ENCODE measurements around the gene SEMA5A. TPM values are rescaled to one million over a fixed set of nuclear protein-coding genes. Genes with fewer than 3 reads are reported as not detected.

SEMA5A gene
- total and polyA plus RNA-seq, 2 of the 8 experiments (the other 6 are each of a cell fraction or from before 2014, with no cell fraction given) = 5.3 to 8.9 TPM

- Histone ChIP-seq H3K4me3 (ENCODE audit: extremely low read depth in 1 of 4, insufficient read depth in 2 of 4, low read depth in 3 of 4, low read length in 4 of 4) (no peak overlapping the region), H3K79me2 (ENCODE audit: control insufficient read depth in 1 of 2, insufficient read depth in 2 of 2, low read length in 2 of 2) (no peaks in the 10 kb centered on the region), H2BK5ac (ENCODE audit: low read depth, low read length) (no peak overlapping the region), H3K9ac (replicated peaks in 1 of 4; ENCODE audit: extremely low read depth in 1 of 4, low read depth in 3 of 4, low read length in 3 of 4) (no peak overlapping the region), H2BK15ac (ENCODE audit: low read length) (no peak overlapping the region), H3K79me1 (ENCODE audit: low read depth, low read length) (no peaks in the 10 kb centered on the region), H3K18ac (ENCODE audit: extremely low read depth, low read length) (no peak overlapping the region), H3K56ac (replicated peaks; ENCODE audit: insufficient read length, low read depth, low read length) (no peak overlapping the region), H3K23ac (ENCODE audit: insufficient read length) (no peak overlapping the region), H4K8ac (ENCODE audit: extremely low read depth, insufficient read depth, low read length) (no peak overlapping the region), H2AFZ (ENCODE audit: low read length) (no peak overlapping the region), H4K91ac (replicated peaks; ENCODE audit: insufficient read length, low read length) (no peak overlapping the region), H2BK12ac (ENCODE audit: low read depth, low read length) (no peak overlapping the region), H4K5ac (ENCODE audit: insufficient read length, low read depth, low read length) (no peak overlapping the region), H3K36me3 (ENCODE audit: control insufficient read depth in 2 of 4, insufficient read depth in 4 of 4, low read length in 3 of 4) (no peaks in the 10 kb centered on the region), H3K4me1 (replicated peaks in 1 of 4; ENCODE audit: control insufficient read depth in 3 of 4, insufficient read depth in 4 of 4, low read length in 3 of 4) (0 out of 7 replicates have a peak, but pooled peaks cover 0 to 2% (median 0%) of the 10 kb centered on the region in 4 experiments), H3K9me3 (ENCODE audit: insufficient read depth in 2 of 2, low read depth in 1 of 2, low read length in 1 of 2) (no peaks in the 10 kb centered on the region), H4K20me1 (replicated peaks in 1 of 2; ENCODE audit: control insufficient read depth in 1 of 2, insufficient read depth in 2 of 2, low read length in 2 of 2) (peaks cover 0 to 2% of the 10 kb centered on the region in 2 experiments), H3K27ac (ENCODE audit: low read depth, low read length) (no peak overlapping the region), H2BK20ac (ENCODE audit: low read length) (no peak overlapping the region), H3K14ac (ENCODE audit: insufficient read length) (no peak overlapping the region), H3K4me2 (ENCODE audit: insufficient read depth in 1 of 2, low read depth in 2 of 2, low read length in 2 of 2) (no peak overlapping the region), H2AK5ac (ENCODE audit: low read depth, low read length) (no peak overlapping the region), H3K23me2 (ENCODE audit: low read depth, low read length) (no peaks in the 10 kb centered on the region), H3K27me3 (replicated peaks in 1 of 4; ENCODE audit: control insufficient read depth in 3 of 4, extremely low read depth in 1 of 4, insufficient read depth in 3 of 4, low read length in 3 of 4) (no peaks in the 10 kb centered on the region), H2BK120ac (replicated peaks; ENCODE audit: low read depth, low read length) (no peak overlapping the region), H3K4ac (replicated peaks; ENCODE audit: insufficient read length, low read depth, low read length) (no peak overlapping the region)
- no peak for FAIRE-seq
- DNase-seq (ENCODE audit: low read depth in 1 of 2, low spot score in 2 of 2) = no peak
- CTCF ChIA-PET (ENCODE audit: partially characterized antibody) = interaction anchor here (1.5 kb wide), 1 partner anchor 197 kb away, joined by 3 read pairs; no protein-coding TSS in a partner anchor
- POLR2A ChIA-PET (ENCODE audit: partially characterized antibody) = no interaction called here
- 91% methylated on average over 3 of the region's 3 CpGs; no CpG with 5 or more reads in 1 of the 2 experiments for WGBS, 2 experiments (ENCODE audit: extremely low coverage in 1 of 2, insufficient coverage in 1 of 2, insufficient read length in 1 of 2, insufficient replicate concordance in 2 of 2, low coverage in 1 of 2, low lambda C conversion rate in 2 of 2, missing lambda C conversion rate in 1 of 2)
- TF ChIP-seq TEAD4 (IDR thresholded peaks at IDR 0.05; ENCODE audit: low read depth, low read length) (no peak), KDM4A (IDR thresholded peaks at IDR 0.05; ENCODE audit: low read depth, low read length, severe bottlenecking) (no peak)
These were observed 441.1 kb downstream of the SEMA5A start for GRCh38 chr5:9104571-9105339.

Measured in H1 (cell line).